GM21515 (cell line): ENCODE measurements around the gene SPIRE1.

Experiments
- ATAC-seq: cut with Tn5 transposase; IDR thresholded peaks from one replicate; pipeline ENCODE4 v1.9.1; 2021; ENCODE audit not compliant: unreplicated experiment

SPIRE1 gene

GRCh38 chr18:12455496-12455895 is 202.4 kb downstream of the SPIRE1 start:
- no peak for ATAC-seq

GRCh38 chr18:12452784-12453183 is 205.1 kb downstream of the SPIRE1 start:
- no peak for ATAC-seq

GRCh38 chr18:12451428-12451827 is 206.5 kb downstream of the SPIRE1 start:
- no peak for ATAC-seq

GRCh38 chr18:12449051-12449785 is 208.7 kb downstream of the SPIRE1 start:
- no peak for ATAC-seq

- ATAC-seq: no peak
Measured at GRCh38 chr18:12445554-12445953, 212.4 kb downstream of the SPIRE1 start.

GRCh38 chr18:12443551-12443950 is 214.4 kb downstream of the SPIRE1 start:
- no peak for ATAC-seq

- no peak for ATAC-seq
Measured at GRCh38 chr18:12442946-12443345, 215.0 kb downstream of the SPIRE1 start.

GRCh38 chr18:12441475-12442034 is 216.4 kb downstream of the SPIRE1 start:
- ATAC-seq: no peak

- no peak for ATAC-seq
Measured at GRCh38 chr18:12438257-12438656, 219.7 kb downstream of the SPIRE1 start.

- ATAC-seq: no peak
Measured at GRCh38 chr18:12435867-12436266, 222.0 kb downstream of the SPIRE1 start.

GRCh38 chr18:12434541-12434929 is 223.4 kb downstream of the SPIRE1 start:
- no peak for ATAC-seq

- no peak for ATAC-seq
Measured at GRCh38 chr18:12433829-12434540, 223.9 kb downstream of the SPIRE1 start.

- no peak for ATAC-seq
Measured at GRCh38 chr18:12432881-12433280, 225.0 kb downstream of the SPIRE1 start.

- ATAC-seq: no peak
Measured at GRCh38 chr18:12432196-12432595, 225.7 kb downstream of the SPIRE1 start.

GRCh38 chr18:12431561-12431960 is 226.3 kb downstream of the SPIRE1 start:
- ATAC-seq: no peak

GRCh38 chr18:12430137-12430990 is 227.5 kb downstream of the SPIRE1 start:
- ATAC-seq: no peak

GRCh38 chr18:12429556-12429955 is 228.4 kb downstream of the SPIRE1 start:
- ATAC-seq: no peak

- ATAC-seq: no peak
Measured at GRCh38 chr18:12428923-12429322, 229.0 kb downstream of the SPIRE1 start.

- no peak for ATAC-seq
Measured at GRCh38 chr18:12426924-12427323, 231.0 kb downstream of the SPIRE1 start.

GRCh38 chr18:12424252-12424651 is 233.7 kb downstream of the SPIRE1 start:
- ATAC-seq: no peak

GRCh38 chr18:12423820-12424219 is 234.1 kb downstream of the SPIRE1 start:
- no peak for ATAC-seq
